HG02852 (cell line): Measurements from ENCODE around the gene G6PC1.
"Not testable (repeated sequence)": the region's sequence is repeated elsewhere in the genome, so short reads cannot be mapped to it uniquely, and the experiment has no call there.

ENCODE experiments used
- ATAC-seq: cut with Tn5 transposase; IDR thresholded peaks from one replicate; pipeline ENCODE4 v1.9.1; 2021; ENCODE audit warnings: mild to moderate bottlenecking, moderate library complexity; ENCODE audit not compliant: unreplicated experiment

The G6PC1 gene

DNA sequence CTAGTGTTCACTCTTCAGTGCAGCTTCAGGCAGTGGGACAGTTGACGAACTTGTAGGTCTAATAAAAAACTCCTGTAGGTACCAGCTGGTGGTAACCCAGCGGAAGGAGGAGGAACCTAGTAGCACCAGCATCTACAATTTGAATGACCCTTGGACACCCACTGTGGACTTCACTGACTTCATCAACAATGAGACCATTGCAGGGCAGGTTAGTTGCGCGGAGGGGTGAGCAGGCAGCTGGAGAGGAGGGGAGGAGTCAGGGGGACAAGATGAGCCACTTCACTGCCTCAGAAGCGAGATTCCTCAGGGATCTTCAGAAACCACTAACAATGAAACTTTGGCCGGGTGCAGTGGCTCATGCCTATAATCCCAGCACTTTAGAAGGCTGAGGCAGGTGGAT, 27.3 kb upstream of the G6PC1 start:
- ATAC-seq = no peak

- not testable (repeated sequence) for ATAC-seq
These were observed 26.5 kb upstream of the G6PC1 start for GRCh38 chr17:42873932-42874695.

- ATAC-seq = no peak
These were observed 23.6 kb upstream of the G6PC1 start for GRCh38 chr17:42877037-42877436.

GRCh38 chr17:42878123-42878880, 22.3 kb upstream of the G6PC1 start:
- no peak for ATAC-seq

- ATAC-seq = no peak
These were observed 21.5 kb upstream of the G6PC1 start for GRCh38 chr17:42878924-42879595.

- no peak for ATAC-seq
These were observed 21.0 kb upstream of the G6PC1 start for GRCh38 chr17:42879596-42879985.

GRCh38 chr17:42880776-42881310, 19.8 kb upstream of the G6PC1 start:
- ATAC-seq = no peak

DNA sequence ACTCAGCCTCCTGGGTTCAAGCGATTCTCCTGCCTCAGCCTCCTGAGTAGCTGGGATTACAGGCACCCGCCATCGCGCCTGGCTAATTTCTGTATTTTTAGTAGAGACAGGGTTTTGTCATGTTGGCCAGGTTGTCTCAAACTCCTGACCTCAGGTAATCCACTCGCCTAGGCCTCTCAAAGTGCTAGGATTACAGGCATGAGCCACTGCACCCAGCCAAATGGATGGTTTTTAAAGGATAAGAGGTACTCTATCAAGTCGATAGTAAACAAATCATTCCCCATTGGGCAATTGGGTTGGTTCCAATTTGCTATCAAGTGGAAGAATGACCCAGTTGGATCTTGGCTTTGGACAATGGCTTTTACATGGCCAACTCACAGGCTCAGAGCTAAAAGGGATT, 18.9 kb upstream of the G6PC1 start:
- ATAC-seq = not testable (repeated sequence)

GRCh38 chr17:42882166-42882565, 18.4 kb upstream of the G6PC1 start:
- ATAC-seq = no peak

GRCh38 chr17:42883802-42884558, 16.6 kb upstream of the G6PC1 start:
- ATAC-seq = no peak

GRCh38 chr17:42885806-42886205, 14.8 kb upstream of the G6PC1 start:
- not testable (repeated sequence) for ATAC-seq

DNA sequence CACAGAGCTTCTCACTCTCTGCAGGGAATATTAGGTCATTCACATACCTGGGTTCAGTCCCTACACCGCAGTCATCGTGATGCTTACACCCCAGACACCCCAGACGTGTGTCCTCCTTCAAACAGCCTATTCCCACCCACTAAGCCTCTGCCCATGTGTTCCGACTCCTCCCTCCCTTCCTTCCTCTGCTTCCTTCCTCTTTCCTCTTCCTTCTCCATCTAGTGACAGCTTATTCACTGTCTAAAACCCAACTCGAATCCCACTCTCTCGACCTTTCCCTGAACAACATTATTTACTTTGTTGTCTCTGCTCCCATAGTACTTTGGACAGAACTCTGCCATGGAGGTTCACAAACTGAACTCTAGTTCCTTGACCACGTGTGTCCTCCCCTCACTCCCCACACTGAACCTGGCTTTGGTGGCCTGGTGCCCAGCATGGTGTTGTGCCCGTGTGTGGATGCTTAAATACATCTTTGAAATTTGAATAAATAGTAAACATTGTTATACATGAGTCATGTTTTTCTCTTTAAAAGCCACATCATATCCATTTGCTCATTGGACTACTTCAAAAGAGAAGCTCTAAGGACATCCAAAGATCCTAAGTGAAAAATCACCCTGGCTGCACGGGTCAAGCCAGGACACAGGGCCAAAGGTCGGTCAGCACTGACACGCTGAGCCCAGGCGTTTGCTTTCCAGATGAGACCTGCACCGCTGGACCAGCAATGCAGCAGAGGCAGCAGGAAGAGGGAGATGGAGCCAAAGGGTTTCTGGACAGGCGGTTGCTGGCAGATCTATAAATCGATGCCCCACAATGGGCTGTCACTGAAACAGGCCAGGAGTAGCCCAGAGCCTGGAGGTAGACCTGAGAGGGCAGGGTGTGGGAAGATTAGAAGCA, 14.1 kb upstream of the G6PC1 start:
- ATAC-seq = no peak

DNA sequence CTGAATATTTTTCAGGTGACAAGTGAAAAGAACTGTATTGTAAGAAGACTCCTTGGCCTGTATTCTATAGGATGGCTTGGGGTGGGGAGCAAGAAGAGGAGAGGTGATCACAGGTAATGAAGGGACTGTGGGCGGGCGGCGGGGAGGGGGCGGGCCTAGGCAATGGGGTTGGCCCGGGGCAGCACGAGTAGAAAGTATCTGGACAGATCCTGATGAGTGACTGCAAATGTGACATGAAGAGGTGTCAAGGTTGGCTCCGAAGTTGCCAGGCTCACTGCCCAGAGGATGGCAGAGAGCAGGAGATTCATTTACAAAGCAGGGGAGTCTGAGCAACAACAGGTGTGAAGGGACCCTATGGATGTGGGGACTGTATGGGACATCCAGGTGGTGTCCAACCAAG, 10.8 kb upstream of the G6PC1 start:
- ATAC-seq = no peak

GRCh38 chr17:42891539-42892152, 9.0 kb upstream of the G6PC1 start:
- ATAC-seq = no peak

GRCh38 chr17:42893359-42893758, 7.2 kb upstream of the G6PC1 start:
- ATAC-seq = no peak

DNA sequence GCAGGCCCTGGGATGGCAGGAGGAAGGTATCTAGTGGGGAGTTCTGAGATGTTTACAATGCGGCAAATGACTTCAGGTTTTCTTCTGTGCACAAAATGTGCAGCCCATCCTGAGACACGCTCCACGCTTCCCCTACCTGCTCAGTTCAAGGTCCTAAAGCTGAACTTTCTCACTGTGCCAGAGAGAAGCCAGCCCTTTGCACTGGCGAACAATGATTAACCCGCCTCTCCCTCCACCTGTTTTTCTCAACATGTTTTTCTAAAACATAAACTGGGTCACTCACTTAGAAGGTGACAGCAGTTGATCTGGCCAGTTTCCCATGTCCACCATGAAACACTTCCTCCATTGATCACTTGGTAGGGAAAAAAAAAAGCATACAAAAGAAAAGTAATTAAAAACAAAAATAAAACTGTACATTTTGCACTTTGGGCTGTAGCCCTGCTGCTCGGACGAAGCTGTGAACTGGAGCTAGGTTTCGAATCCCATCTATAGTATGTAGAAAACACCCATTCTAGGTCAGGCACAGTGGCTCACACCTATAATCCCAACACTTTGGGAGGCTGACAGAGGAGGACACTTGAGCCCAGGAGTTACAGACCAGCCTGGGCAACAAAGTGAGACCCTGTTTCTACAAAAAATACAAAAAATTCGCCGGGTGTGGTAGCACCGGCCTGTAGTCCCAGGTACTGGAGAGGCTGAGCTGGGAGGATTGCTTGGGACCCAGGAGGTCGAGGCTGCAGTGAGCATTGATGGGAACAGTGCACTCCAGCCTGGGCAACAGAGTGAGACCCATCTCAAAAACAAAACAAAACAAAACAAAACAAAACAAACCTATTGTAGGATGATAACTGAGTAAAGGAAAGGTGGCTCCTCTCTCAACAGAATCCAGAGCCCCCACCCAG, 6.1 kb upstream of the G6PC1 start:
- no peak for ATAC-seq

DNA sequence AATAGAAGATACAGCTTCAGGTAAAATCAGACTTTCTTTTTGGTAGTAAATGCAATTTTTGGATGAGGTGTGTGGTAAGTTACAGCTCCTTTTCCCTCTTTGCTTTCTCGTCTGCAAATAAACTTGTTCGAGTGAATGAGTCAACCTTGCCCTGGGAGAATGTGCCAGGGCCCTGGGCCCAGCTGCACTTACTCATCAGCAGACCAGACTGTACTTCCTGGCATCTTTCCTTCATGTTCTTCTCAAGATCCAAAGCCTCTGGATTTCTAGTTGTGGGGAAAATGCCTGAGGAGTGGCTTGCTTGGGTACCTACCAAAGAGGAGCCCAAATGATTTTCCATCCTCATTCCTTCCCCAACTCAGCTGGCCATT, 5.4 kb upstream of the G6PC1 start:
- no peak for ATAC-seq

- no peak for ATAC-seq
These were observed 2.3 kb upstream of the G6PC1 start for GRCh38 chr17:42898147-42898811.
